ENCODE data around the gene RUNX3. TPM values are rescaled to one million over a fixed set of nuclear protein-coding genes. Genes with fewer than 3 reads are reported as not detected.

Gene RUNX3
- total RNA-seq, 1 experiment from 2014 or later = 0.33 TPM

DNA sequence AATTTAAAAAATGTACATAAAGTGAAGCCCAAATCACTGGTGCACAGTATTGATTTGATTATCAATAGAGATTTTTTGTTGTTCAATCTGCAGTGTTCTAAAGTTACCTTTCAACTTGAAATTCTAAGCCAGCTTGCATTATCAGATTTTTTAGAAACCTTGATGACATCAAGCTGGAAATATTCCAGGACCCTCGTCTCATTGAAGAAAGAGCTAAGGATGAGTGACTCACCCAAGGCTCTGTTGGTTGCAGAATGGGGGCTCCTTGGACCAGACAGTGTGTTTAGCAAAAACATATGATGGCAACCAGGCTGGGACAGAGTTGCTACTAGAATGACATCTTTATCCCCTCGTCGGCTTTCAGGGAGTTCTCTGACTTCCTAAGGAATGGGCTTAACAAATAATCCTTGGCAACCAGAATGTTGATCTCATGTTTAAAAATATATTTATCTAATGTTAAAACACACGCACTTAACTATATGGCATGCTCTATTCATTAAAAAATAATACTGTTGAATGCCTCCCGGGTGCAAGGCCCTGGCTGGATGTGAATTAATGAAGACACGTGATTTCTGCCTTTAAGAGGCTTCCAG, 79.7 kb downstream of the RUNX3 start:
- H3K9me3 Mint-ChIP-seq = no peaks in the 10 kb centered on the region
- no CpG with 5 or more reads among the region's 6 CpGs for WGBS (ENCODE audit: extremely low coverage, insufficient read length, low lambda C conversion rate)

More for the DNA sequence above, 79.7 kb downstream of the RUNX3 start:
- no peaks in the 10 kb centered on the region for H3K79me2 ChIP-seq (ENCODE audit: insufficient read depth, low read length)
- H4K20me1 ChIP-seq (ENCODE audit: control insufficient read depth, insufficient read depth, insufficient read length) = no peaks in the 10 kb centered on the region
- H3K56ac ChIP-seq (ENCODE audit: insufficient read length, low read depth, low read length) = no peak overlapping the region
- TF ChIP-seq, protein P1, sequence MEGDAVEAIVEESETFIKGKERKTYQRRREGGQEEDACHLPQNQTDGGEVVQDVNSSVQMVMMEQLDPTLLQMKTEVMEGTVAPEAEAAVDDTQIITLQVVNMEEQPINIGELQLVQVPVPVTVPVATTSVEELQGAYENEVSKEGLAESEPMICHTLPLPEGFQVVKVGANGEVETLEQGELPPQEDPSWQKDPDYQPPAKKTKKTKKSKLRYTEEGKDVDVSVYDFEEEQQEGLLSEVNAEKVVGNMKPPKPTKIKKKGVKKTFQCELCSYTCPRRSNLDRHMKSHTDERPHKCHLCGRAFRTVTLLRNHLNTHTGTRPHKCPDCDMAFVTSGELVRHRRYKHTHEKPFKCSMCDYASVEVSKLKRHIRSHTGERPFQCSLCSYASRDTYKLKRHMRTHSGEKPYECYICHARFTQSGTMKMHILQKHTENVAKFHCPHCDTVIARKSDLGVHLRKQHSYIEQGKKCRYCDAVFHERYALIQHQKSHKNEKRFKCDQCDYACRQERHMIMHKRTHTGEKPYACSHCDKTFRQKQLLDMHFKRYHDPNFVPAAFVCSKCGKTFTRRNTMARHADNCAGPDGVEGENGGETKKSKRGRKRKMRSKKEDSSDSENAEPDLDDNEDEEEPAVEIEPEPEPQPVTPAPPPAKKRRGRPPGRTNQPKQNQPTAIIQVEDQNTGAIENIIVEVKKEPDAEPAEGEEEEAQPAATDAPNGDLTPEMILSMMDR (conservative IDR thresholded peaks at IDR 0.05) = no peak
- no peak overlapping the region for H2BK15ac ChIP-seq (ENCODE audit: low read depth, low read length)
- H2AK5ac ChIP-seq (ENCODE audit: insufficient read length, low read length) = no peak overlapping the region
- H3K9me3 ChIP-seq (ENCODE audit: control insufficient read depth, low read depth, low read length) = no peaks in the 10 kb centered on the region
- H2BK12ac ChIP-seq (ENCODE audit: insufficient read length, low read depth, low read length) = no peak overlapping the region
- H3K4ac ChIP-seq (ENCODE audit: low read depth, low read length) = no peak overlapping the region
- H3K4me2 ChIP-seq (ENCODE audit: insufficient read depth, insufficient read length, low read length) = no peak overlapping the region
- peaks cover 7% of the 10 kb centered on the region for H3K23me2 ChIP-seq (ENCODE audit: insufficient read length, low read depth, low read length, poor library complexity, severe bottlenecking)
- no peak overlapping the region for H2BK5ac ChIP-seq (ENCODE audit: insufficient read length, low read length)
- no peak for DNase-seq
- no peak overlapping the region for H2BK20ac ChIP-seq (ENCODE audit: low read depth, low read length, poor library complexity, severe bottlenecking)
- Mint-ChIP-seq H3K4me3 (no peak overlapping the region), H3K36me3 (ENCODE audit: insufficient read depth in 1 of 3, low read depth in 3 of 3) (no peaks in the 10 kb centered on the region), H3K27ac (no peak overlapping the region), H3K27me3 (ENCODE audit: low read depth) (peaks cover 19% of the 10 kb centered on the region), H3K4me1 (peaks cover 3 to 4% of the 10 kb centered on the region in 2 experiments; a peak in 2 of 4 replicates)
- H3K4me1 ChIP-seq (ENCODE audit: insufficient read depth, low read length) = no peaks in the 10 kb centered on the region
- H3K14ac ChIP-seq (ENCODE audit: insufficient read depth, low read length) = no peak overlapping the region
- H3K23ac ChIP-seq (ENCODE audit: insufficient read length, low read depth, low read length) = no peak overlapping the region
- no peak overlapping the region for H4K5ac ChIP-seq (ENCODE audit: insufficient read length, low read depth, low read length)
- no peak overlapping the region for H2BK120ac ChIP-seq (ENCODE audit: low read depth, low read length, poor library complexity, severe bottlenecking)
- H3K27me3 ChIP-seq (ENCODE audit: insufficient read depth, low read length) = peaks cover 2% of the 10 kb centered on the region; the same call in 1 of the 2 replicates
- no peak overlapping the region for H4K8ac ChIP-seq (replicated peaks; ENCODE audit: insufficient read length, low read depth, low read length)
- no peak overlapping the region for H2AFZ ChIP-seq (ENCODE audit: low read length)
- no peak overlapping the region for H3K9ac ChIP-seq (ENCODE audit: extremely low read depth, insufficient read length, low read length)
- no peak overlapping the region for H3K27ac ChIP-seq (ENCODE audit: insufficient read length, low read depth, low read length)
- no peak overlapping the region for H3T11ph ChIP-seq (ENCODE audit: low read length)
- no peak overlapping the region for H4K91ac ChIP-seq (ENCODE audit: insufficient read length, low read depth, low read length)
- no peaks in the 10 kb centered on the region for H3K79me1 ChIP-seq (ENCODE audit: insufficient read depth, low read depth, low read length, poor library complexity, severe bottlenecking)
- no peak overlapping the region for H3K18ac ChIP-seq (ENCODE audit: insufficient read length, low read depth, low read length)

Data from H9 (cell line).